GM23338 (cell line): Measurements from ENCODE around the gene KCNMA1. TPM values are rescaled to one million over a fixed set of nuclear protein-coding genes. Genes with fewer than 3 reads are reported as not detected.

Source experiments
- ATAC-seq: fragments of 200-7000 bp; cut with Tn5 transposase; 3 replicates; pipeline ENCODE4 v1.9.1; 2020
- DNase-seq: peaks from one replicate; pipeline ENCODE4 v3.0.0-alpha.2; 2015; ENCODE audit warnings: low spot score
- H2AFZ ChIP-seq: fragments of 200-600 bp; sonication (generic); 2 replicates; pipeline ENCODE4 v1.8.0; 2016; ENCODE audit warnings: antibody characterized with exemption, mild to moderate bottlenecking, moderate library complexity
- H3F3A ChIP-seq: fragments of 200-600 bp; sonication (generic); replicated peaks from 2 replicates; pipeline ENCODE4 v1.8.0; 2017; ENCODE audit warnings: antibody characterized with exemption, mixed run types, low read depth
- H3K27ac ChIP-seq: fragments of 200-600 bp; sonication (generic); 2 replicates; pipeline ENCODE4 v1.6.1; 2016; ENCODE audit warnings: low read depth
- H3K27me3 ChIP-seq: fragments of 200-600 bp; sonication (generic); 2 replicates; pipeline ENCODE4 v1.8.0; 2016; ENCODE audit warnings: mild to moderate bottlenecking, mixed run types, moderate library complexity; ENCODE audit not compliant: insufficient read depth
- H3K36me3 ChIP-seq: fragments of 200-600 bp; sonication (generic); 2 replicates; pipeline ENCODE4 v1.8.0; 2016; ENCODE audit warnings: mild to moderate bottlenecking; ENCODE audit not compliant: insufficient read depth
- H3K4me1 ChIP-seq: fragments of 200-600 bp; sonication (generic); 2 replicates; pipeline ENCODE4 v1.8.0; 2016; ENCODE audit warnings: mild to moderate bottlenecking, moderate library complexity; ENCODE audit not compliant: insufficient read depth
- H3K4me2 ChIP-seq: fragments of 200-600 bp; sonication (generic); 2 replicates; pipeline ENCODE4 v1.7.1; 2017; ENCODE audit warnings: mixed run types
- H3K4me3 ChIP-seq: fragments of 200-600 bp; sonication (generic); 2 replicates; pipeline ENCODE4 v1.6.1; 2016; ENCODE audit warnings: mixed run types
- H3K79me2 ChIP-seq: fragments of 200-600 bp; sonication (generic); replicated peaks from 2 replicates; pipeline ENCODE4 v1.8.0; 2017; ENCODE audit warnings: mild to moderate bottlenecking; ENCODE audit not compliant: insufficient read depth
- H3K9me2 ChIP-seq: fragments of 200-600 bp; sonication (generic); 2 replicates; pipeline ENCODE4 v1.8.0; 2017; ENCODE audit not compliant: insufficient read depth
- H4K20me1 ChIP-seq: fragments of 200-600 bp; sonication (generic); replicated peaks from 2 replicates; pipeline ENCODE4 v1.8.0; 2017; ENCODE audit warnings: mild to moderate bottlenecking; ENCODE audit not compliant: insufficient read depth
- H3K27ac Mint-ChIP-seq: 2 replicates; pipeline ENCODE4 v1.8.0; 2020; ENCODE audit warnings: inconsistent platforms, mild to moderate bottlenecking, moderate library complexity, mixed read lengths
- H3K27me3 Mint-ChIP-seq: 3 replicates; pipeline ENCODE4 v1.8.0; 2022; ENCODE audit warnings: low read depth, mild to moderate bottlenecking, moderate library complexity, mixed read lengths, inconsistent platforms; ENCODE audit not compliant: insufficient read depth, poor library complexity
- H3K36me3 Mint-ChIP-seq: 3 replicates; pipeline ENCODE4 v1.8.0; 2021; ENCODE audit warnings: low read depth, mild to moderate bottlenecking, inconsistent platforms, moderate library complexity, mixed read lengths
- H3K4me1 Mint-ChIP-seq: 3 replicates; pipeline ENCODE4 v1.8.0; 2020; ENCODE audit warnings: mild to moderate bottlenecking, inconsistent platforms, mixed read lengths
- H3K4me3 Mint-ChIP-seq: 3 replicates; pipeline ENCODE4 v1.8.0; 2021; ENCODE audit warnings: moderate library complexity, mild to moderate bottlenecking, inconsistent platforms, mixed read lengths
- H3K9me3 Mint-ChIP-seq: 3 replicates; pipeline ENCODE4 v1.8.0; 2020; ENCODE audit warnings: moderate library complexity, mild to moderate bottlenecking, inconsistent platforms, mixed read lengths
- CREB1 ChIP-seq: fragments of 250-450 bp; sonication (Bioruptor Pico); IDR thresholded peaks from 2 replicates; pipeline ENCODE4 v1.5.0; 2020; ENCODE audit warnings: low read depth, mild to moderate bottlenecking, moderate library complexity
- EZH2 ChIP-seq: fragments of 200-600 bp; sonication (generic); IDR thresholded peaks from one replicate; pipeline ENCODE4 v1.8.0; 2017; ENCODE audit warnings: antibody characterized with exemption, mild to moderate bottlenecking, low read depth; ENCODE audit not compliant: unreplicated experiment
- EZH2phosphoT487 ChIP-seq: fragments of 200-600 bp; sonication (generic); IDR thresholded peaks from one replicate; pipeline ENCODE4 v1.8.1; 2018; ENCODE audit warnings: antibody characterized with exemption; ENCODE audit not compliant: unreplicated experiment
- JUNB ChIP-seq: IDR thresholded peaks from one replicate; pipeline ENCODE4 v1.6.1; 2016; ENCODE audit warnings: antibody characterized with exemption; ENCODE audit not compliant: unreplicated experiment
- NANOG ChIP-seq: IDR thresholded peaks from 2 replicates; pipeline ENCODE4 v1.6.1; 2016; ENCODE audit warnings: antibody characterized with exemption, borderline replicate concordance
- POLR2AphosphoS5 ChIP-seq: IDR thresholded peaks from 2 replicates; pipeline ENCODE4 v1.6.1; 2016; ENCODE audit warnings: antibody characterized with exemption, low read depth
- STAT1 ChIP-seq: IDR thresholded peaks from one replicate; pipeline ENCODE4 v1.6.1; 2016; ENCODE audit warnings: antibody characterized with exemption; ENCODE audit not compliant: unreplicated experiment
- ZNF114 ChIP-seq: fragments of 250-450 bp; sonication (Bioruptor Pico); IDR thresholded peaks from 2 replicates; pipeline ENCODE4 v1.5.0; 2020; ENCODE audit warnings: mild to moderate bottlenecking, moderate library complexity
- ZNF331 ChIP-seq: fragments of 250-450 bp; sonication (Bioruptor Pico); IDR thresholded peaks from 2 replicates; pipeline ENCODE4 v1.5.0; 2020; ENCODE audit warnings: low read depth, mild to moderate bottlenecking, moderate library complexity
- polyA plus RNA-seq: library from polyadenylated mRNA; unstranded; fragments of >200 nt; fragmentation: Nextera tagmentation; extraction: Ambion mirVana; gene quantifications from 2 replicates; pipeline ENCODE4 v1.2.1, GENCODE V29; 2016
- total RNA-seq: library from RNA; depleted of rRNA; stranded (reverse); fragments of >200 nt; shearing (Covaris generic); gene quantifications from 2 replicates; pipeline ENCODE4 v1.2.3, GENCODE V29; 2014
- TF ChIP-seq, protein P1 (sequence below): IDR thresholded peaks from one replicate; pipeline ENCODE4 v1.6.1; 2018; ENCODE audit warnings: antibody characterized with exemption; ENCODE audit not compliant: unreplicated experiment
- TF ChIP-seq, protein P2 (sequence below), 2 experiments: fragments of 200-600 bp in 1 of 2; sonication (generic) in 1 of 2; conservative IDR thresholded peaks; 2 replicates each; pipeline versions ENCODE4 v1.5.1 to v1.6.1; 2016 to 2017; ENCODE audit warnings: antibody characterized with exemption in 2 of 2, low read depth in 2 of 2, mild to moderate bottlenecking in 2 of 2, moderate library complexity in 1 of 2
- TF ChIP-seq, protein P3 (sequence below): fragments of 250-450 bp; sonication (Bioruptor Pico); IDR thresholded peaks from 2 replicates; pipeline ENCODE4 v1.5.0; 2020; ENCODE audit warnings: mild to moderate bottlenecking, moderate library complexity
- TF ChIP-seq, protein P4 (sequence below): IDR thresholded peaks from 2 replicates; pipeline ENCODE4 v1.6.1; 2016; ENCODE audit warnings: antibody characterized with exemption

The KCNMA1 gene
- total and polyA plus RNA-seq, 2 experiments from 2014 or later, result 8.2 to 9.0 TPM

DNA sequence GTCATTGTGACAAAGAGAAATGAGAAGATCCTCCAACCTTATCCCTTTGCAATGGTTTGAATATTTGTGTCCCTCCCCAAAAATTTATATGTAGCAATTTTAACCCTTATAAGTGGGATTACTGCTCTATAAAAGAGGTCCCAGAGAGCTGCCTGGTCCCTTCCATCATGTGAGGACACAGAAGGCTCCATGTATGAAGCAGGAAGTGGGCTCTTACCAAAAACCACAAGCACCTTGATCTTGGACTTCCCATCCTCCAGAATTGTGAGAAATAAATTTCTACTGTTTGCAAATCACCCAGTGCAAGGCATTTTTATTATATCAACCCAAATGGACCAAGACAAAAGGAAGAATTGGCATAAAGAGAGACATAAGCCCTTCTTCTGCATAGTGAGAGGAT lies 95.7 kb downstream of the KCNMA1 start:
- Mint-ChIP-seq H3K4me1 (peaks cover 4% of the 10 kb centered on the region; the same call in 2 of the 3 replicates), H3K36me3 (no peaks in the 10 kb centered on the region), H3K4me3 (no peak overlapping the region), H3K27ac (no peak overlapping the region), H3K27me3 (no peaks in the 10 kb centered on the region), H3K9me3 (no peaks in the 10 kb centered on the region)
- Histone ChIP-seq H3K4me1 (no peaks in the 10 kb centered on the region), H3K4me2 (no peak overlapping the region), H3K9me2 (peaks cover 2% of the 10 kb centered on the region; the same call in 1 of the 2 replicates), H3K79me2 (no peaks in the 10 kb centered on the region), H4K20me1 (no peaks in the 10 kb centered on the region), H3F3A (no peaks in the 10 kb centered on the region), H3K36me3 (no peaks in the 10 kb centered on the region), H2AFZ (no peak overlapping the region), H3K27ac (no peak overlapping the region), H3K4me3 (no peak overlapping the region), H3K27me3 (no peaks in the 10 kb centered on the region)
- TF ChIP-seq EZH2phosphoT487 (no peak), CREB1 (CRISPR knock-in tag) (no peak), POLR2AphosphoS5 (no peak), ZNF331 (CRISPR knock-in tag) (no peak), EZH2 (no peak), STAT1 (no peak), JUNB (no peak), ZNF114 (CRISPR knock-in tag) (no peak), NANOG (no peak)
- TF ChIP-seq, protein P1, sequence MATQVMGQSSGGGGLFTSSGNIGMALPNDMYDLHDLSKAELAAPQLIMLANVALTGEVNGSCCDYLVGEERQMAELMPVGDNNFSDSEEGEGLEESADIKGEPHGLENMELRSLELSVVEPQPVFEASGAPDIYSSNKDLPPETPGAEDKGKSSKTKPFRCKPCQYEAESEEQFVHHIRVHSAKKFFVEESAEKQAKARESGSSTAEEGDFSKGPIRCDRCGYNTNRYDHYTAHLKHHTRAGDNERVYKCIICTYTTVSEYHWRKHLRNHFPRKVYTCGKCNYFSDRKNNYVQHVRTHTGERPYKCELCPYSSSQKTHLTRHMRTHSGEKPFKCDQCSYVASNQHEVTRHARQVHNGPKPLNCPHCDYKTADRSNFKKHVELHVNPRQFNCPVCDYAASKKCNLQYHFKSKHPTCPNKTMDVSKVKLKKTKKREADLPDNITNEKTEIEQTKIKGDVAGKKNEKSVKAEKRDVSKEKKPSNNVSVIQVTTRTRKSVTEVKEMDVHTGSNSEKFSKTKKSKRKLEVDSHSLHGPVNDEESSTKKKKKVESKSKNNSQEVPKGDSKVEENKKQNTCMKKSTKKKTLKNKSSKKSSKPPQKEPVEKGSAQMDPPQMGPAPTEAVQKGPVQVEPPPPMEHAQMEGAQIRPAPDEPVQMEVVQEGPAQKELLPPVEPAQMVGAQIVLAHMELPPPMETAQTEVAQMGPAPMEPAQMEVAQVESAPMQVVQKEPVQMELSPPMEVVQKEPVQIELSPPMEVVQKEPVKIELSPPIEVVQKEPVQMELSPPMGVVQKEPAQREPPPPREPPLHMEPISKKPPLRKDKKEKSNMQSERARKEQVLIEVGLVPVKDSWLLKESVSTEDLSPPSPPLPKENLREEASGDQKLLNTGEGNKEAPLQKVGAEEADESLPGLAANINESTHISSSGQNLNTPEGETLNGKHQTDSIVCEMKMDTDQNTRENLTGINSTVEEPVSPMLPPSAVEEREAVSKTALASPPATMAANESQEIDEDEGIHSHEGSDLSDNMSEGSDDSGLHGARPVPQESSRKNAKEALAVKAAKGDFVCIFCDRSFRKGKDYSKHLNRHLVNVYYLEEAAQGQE, result no peak
- TF ChIP-seq, protein P2, sequence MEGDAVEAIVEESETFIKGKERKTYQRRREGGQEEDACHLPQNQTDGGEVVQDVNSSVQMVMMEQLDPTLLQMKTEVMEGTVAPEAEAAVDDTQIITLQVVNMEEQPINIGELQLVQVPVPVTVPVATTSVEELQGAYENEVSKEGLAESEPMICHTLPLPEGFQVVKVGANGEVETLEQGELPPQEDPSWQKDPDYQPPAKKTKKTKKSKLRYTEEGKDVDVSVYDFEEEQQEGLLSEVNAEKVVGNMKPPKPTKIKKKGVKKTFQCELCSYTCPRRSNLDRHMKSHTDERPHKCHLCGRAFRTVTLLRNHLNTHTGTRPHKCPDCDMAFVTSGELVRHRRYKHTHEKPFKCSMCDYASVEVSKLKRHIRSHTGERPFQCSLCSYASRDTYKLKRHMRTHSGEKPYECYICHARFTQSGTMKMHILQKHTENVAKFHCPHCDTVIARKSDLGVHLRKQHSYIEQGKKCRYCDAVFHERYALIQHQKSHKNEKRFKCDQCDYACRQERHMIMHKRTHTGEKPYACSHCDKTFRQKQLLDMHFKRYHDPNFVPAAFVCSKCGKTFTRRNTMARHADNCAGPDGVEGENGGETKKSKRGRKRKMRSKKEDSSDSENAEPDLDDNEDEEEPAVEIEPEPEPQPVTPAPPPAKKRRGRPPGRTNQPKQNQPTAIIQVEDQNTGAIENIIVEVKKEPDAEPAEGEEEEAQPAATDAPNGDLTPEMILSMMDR (conservative IDR thresholded peaks at IDR 0.05; ENCODE audit: low read depth in 2 of 2), result no peak
- TF ChIP-seq, protein P3, sequence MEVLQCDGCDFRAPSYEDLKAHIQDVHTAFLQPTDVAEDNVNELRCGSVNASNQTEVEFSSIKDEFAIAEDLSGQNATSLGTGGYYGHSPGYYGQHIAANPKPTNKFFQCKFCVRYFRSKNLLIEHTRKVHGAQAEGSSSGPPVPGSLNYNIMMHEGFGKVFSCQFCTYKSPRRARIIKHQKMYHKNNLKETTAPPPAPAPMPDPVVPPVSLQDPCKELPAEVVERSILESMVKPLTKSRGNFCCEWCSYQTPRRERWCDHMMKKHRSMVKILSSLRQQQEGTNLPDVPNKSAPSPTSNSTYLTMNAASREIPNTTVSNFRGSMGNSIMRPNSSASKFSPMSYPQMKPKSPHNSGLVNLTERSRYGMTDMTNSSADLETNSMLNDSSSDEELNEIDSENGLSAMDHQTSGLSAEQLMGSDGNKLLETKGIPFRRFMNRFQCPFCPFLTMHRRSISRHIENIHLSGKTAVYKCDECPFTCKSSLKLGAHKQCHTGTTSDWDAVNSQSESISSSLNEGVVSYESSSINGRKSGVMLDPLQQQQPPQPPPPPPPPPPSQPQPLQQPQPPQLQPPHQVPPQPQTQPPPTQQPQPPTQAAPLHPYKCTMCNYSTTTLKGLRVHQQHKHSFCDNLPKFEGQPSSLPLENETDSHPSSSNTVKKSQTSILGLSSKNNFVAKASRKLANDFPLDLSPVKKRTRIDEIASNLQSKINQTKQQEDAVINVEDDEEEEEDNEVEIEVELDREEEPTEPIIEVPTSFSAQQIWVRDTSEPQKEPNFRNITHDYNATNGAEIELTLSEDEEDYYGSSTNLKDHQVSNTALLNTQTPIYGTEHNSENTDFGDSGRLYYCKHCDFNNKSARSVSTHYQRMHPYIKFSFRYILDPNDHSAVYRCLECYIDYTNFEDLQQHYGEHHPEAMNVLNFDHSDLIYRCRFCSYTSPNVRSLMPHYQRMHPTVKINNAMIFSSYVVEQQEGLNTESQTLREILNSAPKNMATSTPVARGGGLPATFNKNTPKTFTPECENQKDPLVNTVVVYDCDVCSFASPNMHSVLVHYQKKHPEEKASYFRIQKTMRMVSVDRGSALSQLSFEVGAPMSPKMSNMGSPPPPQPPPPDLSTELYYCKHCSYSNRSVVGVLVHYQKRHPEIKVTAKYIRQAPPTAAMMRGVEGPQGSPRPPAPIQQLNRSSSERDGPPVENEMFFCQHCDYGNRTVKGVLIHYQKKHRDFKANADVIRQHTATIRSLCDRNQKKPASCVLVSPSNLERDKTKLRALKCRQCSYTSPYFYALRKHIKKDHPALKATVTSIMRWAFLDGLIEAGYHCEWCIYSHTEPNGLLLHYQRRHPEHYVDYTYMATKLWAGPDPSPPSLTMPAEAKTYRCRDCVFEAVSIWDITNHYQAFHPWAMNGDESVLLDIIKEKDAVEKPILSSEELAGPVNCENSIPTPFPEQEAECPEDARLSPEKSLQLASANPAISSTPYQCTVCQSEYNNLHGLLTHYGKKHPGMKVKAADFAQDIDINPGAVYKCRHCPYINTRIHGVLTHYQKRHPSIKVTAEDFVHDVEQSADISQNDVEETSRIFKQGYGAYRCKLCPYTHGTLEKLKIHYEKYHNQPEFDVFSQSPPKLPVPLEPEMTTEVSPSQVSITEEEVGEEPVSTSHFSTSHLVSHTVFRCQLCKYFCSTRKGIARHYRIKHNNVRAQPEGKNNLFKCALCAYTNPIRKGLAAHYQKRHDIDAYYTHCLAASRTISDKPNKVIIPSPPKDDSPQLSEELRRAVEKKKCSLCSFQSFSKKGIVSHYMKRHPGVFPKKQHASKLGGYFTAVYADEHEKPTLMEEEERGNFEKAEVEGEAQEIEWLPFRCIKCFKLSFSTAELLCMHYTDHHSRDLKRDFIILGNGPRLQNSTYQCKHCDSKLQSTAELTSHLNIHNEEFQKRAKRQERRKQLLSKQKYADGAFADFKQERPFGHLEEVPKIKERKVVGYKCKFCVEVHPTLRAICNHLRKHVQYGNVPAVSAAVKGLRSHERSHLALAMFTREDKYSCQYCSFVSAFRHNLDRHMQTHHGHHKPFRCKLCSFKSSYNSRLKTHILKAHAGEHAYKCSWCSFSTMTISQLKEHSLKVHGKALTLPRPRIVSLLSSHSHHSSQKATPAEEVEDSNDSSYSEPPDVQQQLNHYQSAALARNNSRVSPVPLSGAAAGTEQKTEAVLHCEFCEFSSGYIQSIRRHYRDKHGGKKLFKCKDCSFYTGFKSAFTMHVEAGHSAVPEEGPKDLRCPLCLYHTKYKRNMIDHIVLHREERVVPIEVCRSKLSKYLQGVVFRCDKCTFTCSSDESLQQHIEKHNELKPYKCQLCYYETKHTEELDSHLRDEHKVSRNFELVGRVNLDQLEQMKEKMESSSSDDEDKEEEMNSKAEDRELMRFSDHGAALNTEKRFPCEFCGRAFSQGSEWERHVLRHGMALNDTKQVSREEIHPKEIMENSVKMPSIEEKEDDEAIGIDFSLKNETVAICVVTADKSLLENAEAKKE, result no peak
- TF ChIP-seq, protein P4, sequence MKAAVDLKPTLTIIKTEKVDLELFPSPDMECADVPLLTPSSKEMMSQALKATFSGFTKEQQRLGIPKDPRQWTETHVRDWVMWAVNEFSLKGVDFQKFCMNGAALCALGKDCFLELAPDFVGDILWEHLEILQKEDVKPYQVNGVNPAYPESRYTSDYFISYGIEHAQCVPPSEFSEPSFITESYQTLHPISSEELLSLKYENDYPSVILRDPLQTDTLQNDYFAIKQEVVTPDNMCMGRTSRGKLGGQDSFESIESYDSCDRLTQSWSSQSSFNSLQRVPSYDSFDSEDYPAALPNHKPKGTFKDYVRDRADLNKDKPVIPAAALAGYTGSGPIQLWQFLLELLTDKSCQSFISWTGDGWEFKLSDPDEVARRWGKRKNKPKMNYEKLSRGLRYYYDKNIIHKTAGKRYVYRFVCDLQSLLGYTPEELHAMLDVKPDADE, result no peak
- ATAC-seq, result no peak
- DNase-seq, result no peak
